Measurements from ENCODE around the gene HPCAL4.

HPCAL4 gene

DNA sequence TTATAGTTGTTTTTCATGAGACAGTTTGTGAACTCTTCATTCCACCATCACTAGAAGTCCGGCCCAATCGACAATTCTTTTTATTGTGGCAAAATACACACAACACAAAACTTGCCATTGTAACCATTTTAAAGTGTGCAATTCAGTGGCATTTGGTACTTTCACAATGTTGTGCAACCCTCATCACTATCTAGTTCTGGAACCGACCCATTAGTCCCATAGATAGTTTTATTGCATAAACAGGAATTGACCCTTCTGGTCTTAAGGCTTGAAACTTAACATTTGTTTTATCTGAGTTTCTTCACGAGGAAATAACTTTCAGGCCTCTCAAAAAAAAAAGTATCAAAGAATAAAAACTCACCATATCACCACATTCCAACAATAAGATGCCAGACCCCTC is 38.6 kb upstream of the HPCAL4 start:
- TF ChIP-seq, protein P1, sequence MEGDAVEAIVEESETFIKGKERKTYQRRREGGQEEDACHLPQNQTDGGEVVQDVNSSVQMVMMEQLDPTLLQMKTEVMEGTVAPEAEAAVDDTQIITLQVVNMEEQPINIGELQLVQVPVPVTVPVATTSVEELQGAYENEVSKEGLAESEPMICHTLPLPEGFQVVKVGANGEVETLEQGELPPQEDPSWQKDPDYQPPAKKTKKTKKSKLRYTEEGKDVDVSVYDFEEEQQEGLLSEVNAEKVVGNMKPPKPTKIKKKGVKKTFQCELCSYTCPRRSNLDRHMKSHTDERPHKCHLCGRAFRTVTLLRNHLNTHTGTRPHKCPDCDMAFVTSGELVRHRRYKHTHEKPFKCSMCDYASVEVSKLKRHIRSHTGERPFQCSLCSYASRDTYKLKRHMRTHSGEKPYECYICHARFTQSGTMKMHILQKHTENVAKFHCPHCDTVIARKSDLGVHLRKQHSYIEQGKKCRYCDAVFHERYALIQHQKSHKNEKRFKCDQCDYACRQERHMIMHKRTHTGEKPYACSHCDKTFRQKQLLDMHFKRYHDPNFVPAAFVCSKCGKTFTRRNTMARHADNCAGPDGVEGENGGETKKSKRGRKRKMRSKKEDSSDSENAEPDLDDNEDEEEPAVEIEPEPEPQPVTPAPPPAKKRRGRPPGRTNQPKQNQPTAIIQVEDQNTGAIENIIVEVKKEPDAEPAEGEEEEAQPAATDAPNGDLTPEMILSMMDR (conservative IDR thresholded peaks at IDR 0.05; ENCODE audit: control insufficient read depth, insufficient read depth, low read depth, low read length): no peak
- H3K4me3 ChIP-seq (ENCODE audit: control insufficient read depth, low read depth, low read length): no peak overlapping the region
- no peak for DNase-seq (ENCODE audit: low read depth)

DNA sequence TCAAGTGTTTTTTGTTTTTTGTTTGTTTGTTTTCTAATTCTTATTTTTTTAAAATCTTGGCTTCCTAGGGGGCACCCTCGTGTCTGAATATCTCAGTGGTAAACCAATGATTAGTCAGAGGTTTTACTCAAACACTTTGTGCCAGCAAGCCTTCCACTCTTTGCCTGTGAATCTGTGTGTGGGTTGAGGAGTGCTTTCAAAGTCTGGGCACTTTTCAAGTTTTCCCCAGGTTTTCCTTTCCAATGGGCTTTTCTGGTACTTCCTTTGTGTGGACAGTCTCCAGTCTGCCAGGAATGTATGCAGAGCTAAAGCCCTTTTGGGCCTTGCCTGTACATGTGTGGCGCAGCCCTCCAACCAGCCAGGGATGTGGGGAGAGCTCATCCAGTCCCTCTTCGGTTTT is 37.8 kb upstream of the HPCAL4 start:
- TF ChIP-seq, protein P1 (conservative IDR thresholded peaks at IDR 0.05; ENCODE audit: control insufficient read depth, insufficient read depth, low read depth, low read length): no peak
- DNase-seq (ENCODE audit: low read depth): peak; percentile 18
- no peak overlapping the region for H3K4me3 ChIP-seq (ENCODE audit: control insufficient read depth, low read depth, low read length)

- TF ChIP-seq, protein P1 (conservative IDR thresholded peaks at IDR 0.05; ENCODE audit: control insufficient read depth, insufficient read depth, low read depth, low read length): no peak
- H3K4me3 ChIP-seq (ENCODE audit: control insufficient read depth, low read depth, low read length): no peak overlapping the region
- DNase-seq (ENCODE audit: low read depth): no peak
These were observed 36.7 kb upstream of the HPCAL4 start for GRCh38 chr1:39727932-39728317.

DNA sequence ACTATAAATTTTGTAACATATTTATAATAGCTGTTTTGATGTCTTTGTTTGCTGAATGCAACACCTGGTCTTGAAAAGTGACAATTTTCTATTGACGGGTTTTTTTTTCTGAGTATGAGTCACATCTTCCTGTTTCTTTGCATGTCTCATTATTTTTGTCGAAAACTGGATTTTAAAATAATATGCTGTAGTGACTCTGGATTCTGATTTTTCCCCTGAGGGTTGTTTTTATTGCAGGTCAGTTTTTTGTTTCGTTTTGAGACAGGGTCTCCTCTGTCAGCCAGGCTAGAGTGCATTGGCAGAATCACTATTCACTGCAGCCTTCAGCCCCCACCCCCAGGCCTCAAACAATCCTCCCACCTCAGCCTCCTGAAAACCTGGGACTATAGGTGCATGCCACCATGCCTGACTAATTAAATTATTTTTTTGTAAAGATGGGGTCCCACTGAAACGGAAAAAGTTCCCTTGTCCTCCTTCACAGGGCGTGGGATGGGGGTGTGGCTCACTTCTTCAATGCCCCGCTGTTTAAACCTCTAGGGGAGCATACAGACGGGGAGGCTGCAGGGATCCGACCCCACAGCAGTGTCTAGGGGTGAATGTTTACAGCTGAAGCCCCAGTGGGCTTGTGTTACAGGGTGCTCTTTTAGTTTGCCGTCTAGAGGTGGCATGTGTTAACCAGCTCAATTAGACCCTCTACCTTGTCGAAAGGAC is 36.1 kb upstream of the HPCAL4 start:
- TF ChIP-seq, protein P1 (conservative IDR thresholded peaks at IDR 0.05; ENCODE audit: control insufficient read depth, insufficient read depth, low read depth, low read length): no peak
- H3K4me3 ChIP-seq (ENCODE audit: control insufficient read depth, low read depth, low read length): no peak overlapping the region
- no peak for DNase-seq (ENCODE audit: low read depth)

- TF ChIP-seq, protein P1 (conservative IDR thresholded peaks at IDR 0.05; ENCODE audit: control insufficient read depth, insufficient read depth, low read depth, low read length): no peak
- no peak overlapping the region for H3K4me3 ChIP-seq (ENCODE audit: control insufficient read depth, low read depth, low read length)
- DNase-seq (ENCODE audit: low read depth): no peak
These were observed 35.4 kb upstream of the HPCAL4 start for GRCh38 chr1:39726600-39726999.

DNA sequence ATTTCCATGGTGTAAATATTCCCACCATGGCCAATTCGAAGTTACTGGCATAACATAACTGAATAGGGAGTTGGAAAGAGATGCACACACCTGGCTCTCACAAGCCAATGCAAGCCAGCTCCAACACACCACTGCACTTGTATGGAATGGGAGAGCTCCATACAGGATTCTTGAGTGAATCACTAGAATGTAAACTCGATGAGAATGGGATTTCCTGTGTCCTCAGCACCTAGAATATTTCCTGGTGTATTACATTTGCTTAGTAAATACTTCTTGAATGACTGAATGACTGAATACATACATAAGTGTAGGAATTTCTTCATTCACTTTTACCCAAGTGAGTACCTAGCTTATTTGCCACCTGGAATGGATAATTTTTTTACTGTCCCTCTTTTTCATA is 31.3 kb upstream of the HPCAL4 start:
- DNase-seq (ENCODE audit: low read depth): no peak
- TF ChIP-seq, protein P1 (conservative IDR thresholded peaks at IDR 0.05; ENCODE audit: control insufficient read depth, insufficient read depth, low read depth, low read length): no peak
- H3K4me3 ChIP-seq (ENCODE audit: control insufficient read depth, low read depth, low read length): no peak overlapping the region

DNA sequence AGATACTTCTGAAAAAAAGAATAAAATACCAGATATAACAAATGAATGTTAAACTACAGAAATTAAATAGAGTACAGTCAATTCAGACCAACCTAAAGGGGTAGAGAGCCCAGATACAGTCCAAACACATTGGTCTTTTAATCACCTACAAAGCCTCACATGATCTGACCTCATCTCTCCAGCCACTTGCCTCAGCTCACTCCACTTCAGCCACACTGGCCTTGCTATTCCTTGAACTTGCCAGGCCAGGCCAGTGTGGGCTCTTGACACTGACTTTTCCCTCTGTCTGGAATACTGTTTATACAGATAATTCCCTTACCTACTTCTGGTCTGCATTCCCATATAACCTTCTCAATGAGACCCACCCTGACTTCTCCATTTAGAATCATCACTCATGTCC is 30.4 kb upstream of the HPCAL4 start:
- no peak overlapping the region for H3K4me3 ChIP-seq (ENCODE audit: control insufficient read depth, low read depth, low read length)
- no peak for DNase-seq (ENCODE audit: low read depth)
- TF ChIP-seq, protein P1 (conservative IDR thresholded peaks at IDR 0.05; ENCODE audit: control insufficient read depth, insufficient read depth, low read depth, low read length): no peak
